ENCODE data around the gene TAF10.

The TAF10 gene

DNA sequence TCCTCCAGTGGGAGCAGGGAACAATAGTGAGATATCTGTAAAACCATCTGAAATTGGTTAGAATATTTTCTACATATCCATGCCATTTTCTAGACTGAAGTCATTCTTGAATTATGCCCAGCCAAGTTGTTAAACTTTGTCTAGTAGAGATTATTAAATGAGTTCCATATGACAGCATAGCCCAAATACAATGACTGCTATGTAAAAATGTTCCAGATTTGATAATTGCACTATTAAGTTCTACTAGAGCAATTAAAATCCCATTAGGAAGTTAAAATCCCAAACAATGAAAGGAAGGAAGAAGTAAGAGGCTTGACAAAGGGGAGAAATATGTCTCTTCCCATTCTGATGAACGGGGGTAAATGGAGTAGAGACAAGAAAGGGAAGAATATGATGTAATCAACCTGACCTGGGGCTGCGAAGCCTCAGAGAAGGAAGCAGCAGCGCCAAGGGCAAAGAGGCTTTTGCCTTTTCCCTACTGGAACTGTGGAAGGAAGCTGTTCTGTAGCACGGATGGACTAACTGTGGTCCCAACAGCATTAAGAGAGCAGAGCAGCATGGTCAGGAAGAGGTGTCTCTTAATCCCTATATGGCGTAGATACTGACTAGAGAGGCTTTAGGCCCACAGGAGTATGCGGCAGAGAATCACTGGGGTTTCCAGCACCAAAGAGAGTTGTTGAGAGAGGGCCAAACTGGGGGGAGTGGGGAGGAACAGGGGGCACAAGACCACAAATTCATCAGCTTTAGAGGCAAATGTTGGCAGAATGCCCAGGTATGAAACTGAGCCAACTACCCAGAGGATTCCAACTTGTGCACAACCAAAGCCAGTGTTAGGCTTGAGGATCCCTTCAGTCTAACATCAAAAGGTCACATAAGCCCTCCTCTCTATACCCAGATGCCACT, 35.3 kb downstream of the TAF10 start:
- no peak for DNase-seq (ENCODE audit: low read depth)

DNA sequence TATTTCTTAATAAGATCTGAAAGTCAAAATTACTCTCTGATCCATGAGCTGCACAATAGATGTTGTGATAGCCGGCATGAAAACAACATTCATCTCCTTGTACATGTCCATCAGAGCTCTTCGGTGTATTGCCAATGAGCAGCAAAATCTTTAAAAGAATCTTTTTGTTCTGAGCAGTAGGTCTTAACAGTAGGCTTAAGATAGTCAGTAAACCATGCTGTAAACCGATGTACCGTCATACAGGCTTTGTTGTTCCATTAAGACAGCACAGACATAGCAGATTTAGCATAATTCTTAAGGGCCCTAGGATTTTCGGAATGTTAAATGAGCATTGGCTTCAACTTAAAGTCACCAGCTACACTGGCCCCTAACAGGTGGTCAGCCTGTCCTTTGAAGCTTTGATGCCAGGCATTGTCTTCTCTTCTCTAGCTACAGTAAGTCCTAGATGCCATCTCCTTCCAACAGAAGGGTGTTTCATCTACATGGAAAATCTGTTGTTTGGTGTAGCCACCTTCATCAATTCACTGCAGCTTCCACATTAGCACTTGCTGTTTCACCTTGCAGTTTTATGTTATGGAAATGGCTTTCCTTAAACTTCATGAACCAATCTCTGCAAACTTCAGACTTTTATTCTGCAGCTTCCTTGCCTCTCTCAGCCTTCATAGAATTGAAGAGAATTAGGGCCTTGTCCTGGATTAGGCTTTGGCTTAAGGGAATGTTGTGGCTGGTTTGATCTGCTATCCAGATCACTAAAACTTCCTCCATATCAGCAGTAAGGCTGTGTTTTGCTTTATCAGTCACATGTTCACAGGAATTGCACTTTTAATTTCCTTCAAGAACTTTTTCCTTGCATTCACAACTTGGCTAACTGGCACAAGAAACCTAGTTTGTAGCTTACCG, 37.0 kb downstream of the TAF10 start:
- no peak for DNase-seq (ENCODE audit: low read depth)

DNA sequence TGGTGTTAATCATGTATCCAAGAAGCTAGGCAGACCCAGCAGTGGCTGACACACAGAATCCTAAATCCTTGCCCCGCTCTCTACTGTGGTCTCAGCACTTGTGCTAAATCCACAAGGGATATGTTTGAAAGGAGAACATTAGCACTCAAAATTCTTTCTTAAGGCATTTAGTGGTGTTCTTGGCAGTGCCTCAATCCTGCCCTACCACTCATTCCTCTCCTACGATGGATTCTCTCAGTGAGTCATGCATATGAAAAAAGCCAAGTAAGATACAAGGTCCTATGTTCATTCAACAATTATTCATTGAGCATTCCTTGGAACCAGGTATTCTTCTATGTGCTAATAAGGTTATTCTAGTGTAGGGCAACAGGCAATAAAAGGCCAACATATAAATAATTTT, 39.8 kb downstream of the TAF10 start:
- no peak for DNase-seq (ENCODE audit: low read depth)

DNA sequence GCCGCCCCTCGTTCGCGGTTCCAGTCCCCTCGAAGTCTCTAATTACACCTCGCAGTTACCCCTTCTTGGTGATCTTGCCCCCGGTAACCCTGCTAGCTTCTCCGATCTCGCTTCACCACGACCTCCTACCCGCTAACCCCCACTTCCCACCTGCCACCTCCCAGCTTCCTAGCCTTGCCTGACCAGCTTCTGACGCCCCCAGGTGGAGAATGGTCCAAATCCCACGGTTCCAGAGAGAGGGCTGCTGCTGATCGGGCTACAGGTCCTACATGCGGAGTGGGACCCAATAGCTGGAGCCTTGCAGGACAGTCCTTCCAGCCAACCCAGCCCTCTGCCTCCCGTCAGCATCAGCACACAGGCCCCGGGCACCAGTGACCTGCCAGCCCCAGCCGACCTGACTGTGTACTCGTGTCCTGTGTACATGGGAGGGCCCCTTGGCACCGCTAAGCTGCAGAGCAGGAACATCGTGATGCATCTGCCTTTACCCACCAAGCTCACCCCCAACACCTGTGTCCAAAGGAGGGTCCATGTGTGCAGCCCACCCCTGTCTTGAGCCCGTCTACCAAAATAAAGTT, 40.5 kb downstream of the TAF10 start:
- DNase-seq (ENCODE audit: low read depth): no peak

DNA sequence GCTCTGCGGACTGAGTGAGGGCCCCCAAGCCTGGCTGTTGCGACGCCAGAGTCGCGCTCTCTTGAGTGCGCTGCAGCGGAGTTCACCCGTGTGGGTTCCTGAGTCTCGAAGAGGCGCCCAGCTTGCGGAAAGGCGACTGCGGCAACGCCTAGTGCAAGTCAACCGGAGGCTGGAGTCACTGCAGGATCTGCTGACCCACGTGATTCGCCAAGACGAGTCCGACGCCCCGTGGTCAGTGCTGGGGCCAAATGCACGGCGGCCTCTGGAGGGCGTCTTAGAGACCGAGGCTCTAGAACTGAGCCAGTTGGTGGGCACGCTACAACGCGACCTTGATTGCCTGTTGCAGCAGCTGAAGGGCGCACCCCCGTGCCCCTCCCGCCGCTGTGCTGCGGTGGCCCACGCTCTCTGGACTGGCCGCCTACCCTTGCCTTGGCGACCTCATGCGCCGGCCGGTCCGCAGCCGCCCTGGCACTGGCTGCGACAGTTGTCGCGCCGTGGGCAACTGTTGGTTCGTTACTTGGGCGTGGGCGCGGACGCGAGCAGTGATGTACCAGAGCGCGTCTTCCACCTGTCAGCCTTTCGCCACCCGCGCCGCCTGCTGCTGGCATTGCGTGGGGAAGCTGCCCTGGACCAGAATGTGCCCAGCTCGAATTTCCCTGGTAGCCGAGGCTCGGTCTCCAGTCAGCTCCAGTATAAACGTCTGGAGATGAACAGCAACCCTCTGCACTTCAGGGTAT, 41.2 kb downstream of the TAF10 start:
- no peak for DNase-seq (ENCODE audit: low read depth)

DNA sequence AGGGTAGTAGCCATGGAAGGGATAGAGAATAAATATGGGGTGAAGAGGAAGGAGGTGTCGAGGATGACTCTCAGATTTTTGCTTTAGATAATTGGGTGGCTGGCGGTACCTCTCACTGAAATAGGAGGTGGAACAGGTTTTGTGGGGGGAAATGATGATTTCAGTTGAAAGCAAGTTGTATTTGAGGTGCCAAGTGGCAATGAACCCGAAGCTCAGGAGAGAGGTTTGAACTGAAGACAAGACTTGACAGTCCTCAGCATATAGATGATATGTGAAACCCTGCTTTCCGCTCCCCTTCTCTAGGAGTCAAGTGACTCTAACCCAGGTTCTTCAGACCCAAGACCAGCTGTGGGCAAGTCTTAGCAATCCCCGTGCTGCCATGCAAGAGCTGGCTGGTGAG, 42.3 kb downstream of the TAF10 start:
- DNase-seq (ENCODE audit: low read depth): no peak

DNA sequence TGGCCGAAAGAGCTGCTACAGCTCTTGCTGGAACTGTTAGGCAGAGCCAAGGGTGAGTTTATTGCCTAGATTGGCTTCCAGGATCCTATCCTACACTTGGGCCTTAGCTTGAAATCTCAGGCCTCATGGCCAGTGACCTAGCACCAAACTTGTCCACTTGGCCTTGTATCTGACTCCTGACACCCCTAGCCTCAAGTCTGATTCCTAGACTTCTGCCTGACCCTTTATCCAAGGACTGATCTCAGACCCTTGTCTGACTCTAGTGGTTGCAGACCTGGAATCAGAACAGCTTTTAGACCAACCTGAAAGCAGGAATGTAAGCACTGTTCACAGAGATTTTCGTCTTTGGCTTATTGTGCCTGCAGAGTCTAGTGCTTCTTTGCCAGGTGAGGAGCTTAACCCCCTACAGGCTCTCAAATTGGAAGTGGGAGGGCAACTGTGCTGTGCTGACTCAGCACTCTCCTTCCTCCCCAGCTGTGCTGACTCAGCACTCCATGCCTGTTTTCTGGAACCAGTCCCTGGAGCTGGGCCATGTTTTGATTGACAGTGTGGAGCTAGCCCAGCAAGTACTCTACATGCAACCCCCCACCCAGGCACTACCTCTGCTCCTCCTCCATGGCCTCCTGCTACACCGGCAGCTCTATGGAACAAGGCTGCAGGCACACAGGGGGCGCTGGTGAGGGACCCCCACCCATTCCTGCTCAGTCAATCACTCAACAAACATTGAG, 43.7 kb downstream of the TAF10 start:
- no peak for DNase-seq (ENCODE audit: low read depth)

DNA sequence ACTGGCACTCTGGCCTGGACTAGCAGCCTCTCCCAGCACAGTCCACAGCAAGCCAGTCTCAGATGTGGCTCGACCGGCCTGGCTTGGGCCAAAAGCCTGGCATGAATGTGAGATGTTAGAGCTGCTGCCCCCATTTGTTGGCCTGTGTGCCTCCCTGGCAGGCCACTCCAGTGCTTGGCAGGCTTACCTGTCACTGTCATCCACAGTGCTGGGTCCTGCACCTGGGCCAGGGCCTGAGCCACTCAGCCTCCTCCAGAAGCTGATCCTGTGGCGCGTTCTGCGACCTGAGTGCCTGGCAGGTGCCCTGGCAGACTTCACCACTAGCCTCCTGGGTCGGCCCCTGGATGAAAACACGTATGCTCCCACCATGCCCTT, 44.7 kb downstream of the TAF10 start:
- DNase-seq (ENCODE audit: low read depth): no peak

DNA sequence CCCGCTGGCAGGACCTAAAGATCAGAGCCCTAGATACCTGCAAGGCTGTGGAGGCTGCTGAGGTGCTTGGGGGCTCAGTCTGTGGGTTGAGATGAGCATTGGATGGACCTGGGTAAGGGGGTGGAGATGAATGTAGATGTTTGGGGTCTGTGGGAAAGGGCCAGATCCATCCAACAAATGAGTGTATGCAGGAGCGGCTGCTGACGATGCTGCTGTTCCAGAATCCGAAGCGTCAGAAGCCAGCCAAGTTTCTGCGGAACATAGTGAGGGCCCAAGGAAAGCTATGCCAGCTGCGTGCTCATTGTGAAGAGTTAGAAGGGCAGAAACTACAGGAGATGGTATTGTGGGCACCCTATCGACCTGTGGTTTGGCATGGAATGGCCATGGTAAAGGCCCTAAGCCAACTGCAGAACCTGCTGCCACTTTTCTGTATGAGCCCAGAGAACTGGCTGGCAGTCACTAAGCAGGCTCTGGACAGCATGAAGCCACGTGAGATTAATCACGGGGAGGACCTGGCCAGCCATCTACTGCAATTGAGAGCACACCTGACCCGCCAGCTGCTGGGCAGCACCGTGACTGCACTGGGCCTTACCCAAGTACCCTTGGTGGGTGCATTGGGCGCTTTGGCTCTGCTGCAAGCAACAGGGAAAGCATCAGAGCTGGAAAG, 45.2 kb downstream of the TAF10 start:
- no peak for DNase-seq (ENCODE audit: low read depth)

DNA sequence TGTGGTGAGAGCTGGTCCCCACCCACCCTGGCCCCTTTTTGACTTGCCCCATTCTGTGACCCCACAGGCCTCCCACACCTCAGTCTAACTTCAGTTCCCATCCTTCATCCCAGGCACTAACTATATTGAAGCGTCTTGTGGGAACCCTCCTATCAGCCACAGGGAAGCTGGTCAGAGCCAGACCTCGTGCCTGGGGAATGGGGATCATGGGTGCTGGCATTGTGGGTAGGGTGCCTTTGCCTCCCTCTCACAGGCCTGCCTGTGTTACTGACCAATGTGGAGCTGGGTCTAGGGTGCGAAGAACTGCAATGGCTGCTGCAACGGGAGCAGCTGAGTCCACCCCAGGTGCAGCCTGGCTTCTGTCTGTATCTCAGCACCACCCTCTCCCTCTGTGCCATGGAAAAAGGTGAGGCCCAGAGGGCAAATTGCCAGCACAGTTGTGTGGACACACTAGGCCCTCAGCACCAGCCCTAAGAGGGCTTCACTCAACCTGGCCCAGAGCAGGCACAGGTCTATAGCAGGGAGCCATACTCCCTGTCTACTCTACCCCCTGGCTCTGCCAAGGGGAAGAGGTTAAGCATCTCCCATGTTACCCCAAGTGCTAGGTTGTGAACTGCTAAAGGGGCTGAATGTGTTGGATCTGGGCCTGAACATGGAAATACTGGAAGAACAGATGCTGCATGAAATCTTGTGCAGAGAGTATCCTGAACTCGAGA, 45.9 kb downstream of the TAF10 start:
- DNase-seq (ENCODE audit: low read depth): no peak

DNA sequence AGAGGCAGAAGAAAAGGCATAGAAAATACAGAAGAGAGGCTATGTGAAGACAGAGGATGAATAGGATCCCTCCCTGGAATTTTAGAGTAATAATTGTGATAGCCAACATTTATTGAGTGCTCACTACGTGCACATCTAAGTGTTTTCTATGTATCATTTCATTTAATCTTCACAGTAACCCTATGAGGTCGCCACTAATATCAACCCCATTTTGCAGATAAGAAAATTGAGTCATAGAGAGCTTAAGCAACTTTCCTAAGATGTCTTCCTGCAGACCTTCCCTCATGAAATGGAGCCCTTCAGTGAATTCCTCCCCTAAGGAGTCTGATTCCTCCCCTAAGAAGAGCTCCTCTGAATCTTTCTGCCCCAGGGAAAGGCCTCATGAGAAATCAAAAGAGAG, 46.7 kb downstream of the TAF10 start:
- no peak for DNase-seq (ENCODE audit: low read depth)

DNA sequence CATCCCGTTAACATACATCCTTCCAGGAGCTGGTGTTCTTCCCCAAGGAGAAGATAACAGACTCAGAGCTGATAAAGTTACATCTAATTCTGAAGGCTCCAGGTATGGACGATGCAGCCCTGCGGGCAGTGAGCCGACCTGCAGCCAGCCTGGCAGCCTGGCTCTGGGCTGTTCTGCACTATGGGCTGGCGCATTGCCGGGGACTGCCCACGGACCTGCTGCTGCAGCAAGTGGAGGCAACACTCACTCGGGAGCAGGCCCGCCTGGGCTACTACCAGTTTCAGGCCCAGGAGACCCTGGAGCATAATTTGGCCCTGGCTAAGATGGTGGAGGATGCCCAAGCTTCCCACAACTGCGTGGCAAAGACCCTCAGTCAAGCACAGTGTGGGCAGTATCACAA, 48.3 kb downstream of the TAF10 start:
- no peak for DNase-seq (ENCODE audit: low read depth)

DNA sequence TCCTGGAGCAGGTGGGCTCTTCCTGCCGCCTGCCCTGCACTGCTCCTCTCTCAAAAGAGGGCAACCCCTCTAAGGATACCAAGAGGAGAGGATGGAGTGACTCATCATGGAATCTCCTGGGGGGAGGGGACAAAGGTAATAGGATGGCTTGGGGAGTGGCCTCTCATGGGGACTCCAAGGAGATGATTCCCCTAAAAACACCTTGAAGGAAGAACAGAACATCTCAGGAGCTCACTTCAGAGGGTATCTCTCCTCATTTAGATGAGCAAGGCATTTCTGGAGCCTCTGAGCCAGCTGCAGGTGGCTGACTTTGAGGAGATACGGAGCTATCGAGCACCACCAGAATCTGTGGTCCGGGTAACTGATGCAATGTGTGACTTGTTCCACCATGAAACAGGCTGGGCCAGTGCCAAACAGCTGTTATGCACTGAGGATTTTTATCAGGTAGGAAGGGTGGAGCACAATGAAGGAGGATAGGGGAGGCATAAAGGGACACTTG, 48.8 kb downstream of the TAF10 start:
- DNase-seq (ENCODE audit: low read depth): no peak

DNA sequence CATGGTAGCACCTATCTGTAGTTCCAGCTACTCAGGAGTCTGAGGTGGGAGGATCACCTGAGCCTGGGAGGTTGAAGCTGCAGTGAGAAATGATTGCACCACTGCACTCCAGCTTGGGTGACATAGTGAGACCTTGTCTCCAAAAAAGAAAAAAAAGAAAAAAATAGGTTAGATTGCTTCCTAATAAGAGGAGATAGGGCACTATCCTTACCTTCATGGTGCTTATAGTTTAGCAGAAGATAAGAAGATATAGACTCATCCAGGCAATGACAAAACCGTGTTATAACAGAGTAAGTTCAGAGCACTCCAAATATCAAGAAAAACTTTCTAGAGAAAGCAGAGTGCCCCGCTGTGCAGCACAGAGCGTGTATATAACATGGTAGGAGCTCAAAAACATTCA, 50.7 kb downstream of the TAF10 start:
- DNase-seq (ENCODE audit: low read depth): no peak
